LHCN-M2 (cell line): ENCODE results near the gene LRRC32. TPM values are rescaled to one million over a fixed set of nuclear protein-coding genes. Genes with fewer than 3 reads are reported as not detected.

ENCODE experiments used
- DNase-seq: peaks from one replicate; pipeline ENCODE4 v3.0.0-alpha.2; 2012; ENCODE audit warnings: low read depth
- total RNA-seq: library from RNA; depleted of rRNA; stranded (reverse); fragments of >200 nt; gene quantifications from 2 replicates; pipeline ENCODE4 v1.2.3, GENCODE V29; 2014

LRRC32 gene
- total RNA-seq, 1 experiment from 2014 or later, result 0.06 TPM

GRCh38 chr11:76680518-76681425, 10.2 kb upstream of the LRRC32 start:
- peak; percentile 44 for DNase-seq

GRCh38 chr11:76678321-76678720, 7.8 kb upstream of the LRRC32 start:
- no peak for DNase-seq

DNA sequence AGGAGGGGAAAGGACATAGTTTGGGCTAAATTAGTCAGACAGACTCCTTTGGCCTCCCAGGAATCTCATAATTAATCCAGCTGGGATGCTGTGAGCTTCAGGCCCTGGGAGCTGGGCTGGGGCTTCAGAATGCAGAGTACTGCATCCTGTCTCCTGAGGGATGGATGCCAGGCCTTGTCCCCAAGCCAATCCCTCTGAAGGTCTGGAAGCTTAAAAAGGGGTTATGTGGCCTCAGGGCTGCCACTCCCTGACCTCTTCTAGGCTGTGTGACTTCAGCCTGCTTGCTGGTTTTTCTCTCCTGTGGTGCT, 6.9 kb upstream of the LRRC32 start:
- DNase-seq, result no peak

GRCh38 chr11:76676636-76677457, 6.3 kb upstream of the LRRC32 start:
- no peak for DNase-seq

- DNase-seq, result no peak
These were observed 4.2 kb upstream of the LRRC32 start for GRCh38 chr11:76674517-76675400.

DNA sequence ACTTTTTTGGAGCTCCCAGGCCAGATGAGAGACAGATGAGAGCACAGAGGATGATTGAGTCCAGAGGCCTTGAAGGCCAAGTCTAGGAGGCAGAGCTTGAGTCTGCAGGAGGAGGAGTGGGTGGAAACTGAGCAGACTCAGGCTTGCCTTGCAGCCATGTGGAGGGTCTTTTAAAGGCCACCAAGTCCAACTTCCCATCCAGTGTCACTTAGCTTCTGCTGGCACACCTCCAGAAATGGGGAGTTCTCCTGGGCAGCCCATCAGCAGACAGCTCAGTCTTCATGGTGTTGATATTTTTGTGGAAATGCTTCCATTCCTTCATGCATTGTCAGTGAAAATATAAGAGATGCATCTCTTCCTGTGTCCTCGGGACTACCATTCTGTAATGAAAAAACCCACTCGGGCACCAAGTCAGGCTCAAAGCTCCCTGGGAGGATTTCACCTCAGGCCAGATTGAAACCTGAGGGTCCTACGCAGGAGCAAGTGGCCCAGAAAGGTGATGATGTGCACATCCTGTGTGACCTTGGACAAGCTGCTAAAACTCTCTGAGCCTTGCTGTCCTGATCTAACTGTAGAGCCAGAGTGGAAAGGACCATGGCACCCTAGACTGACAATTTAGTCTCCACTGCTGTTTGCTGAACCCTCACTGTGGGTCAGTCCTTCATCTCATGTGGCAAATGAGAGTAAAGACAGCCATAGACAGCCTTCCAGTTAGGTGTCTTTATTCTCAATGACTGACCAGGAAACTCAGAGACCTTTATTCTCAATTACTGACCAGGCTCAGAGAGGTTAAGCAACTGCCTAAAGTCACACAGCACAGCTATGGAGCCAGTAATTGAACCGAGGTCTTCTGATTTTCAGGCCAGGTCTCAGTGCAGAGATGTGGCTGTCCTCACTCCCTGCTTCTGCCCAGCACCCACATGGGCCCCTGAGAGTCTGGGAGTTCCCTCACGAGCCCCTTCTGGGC, 2.9 kb upstream of the LRRC32 start:
- DNase-seq, result no peak

DNA sequence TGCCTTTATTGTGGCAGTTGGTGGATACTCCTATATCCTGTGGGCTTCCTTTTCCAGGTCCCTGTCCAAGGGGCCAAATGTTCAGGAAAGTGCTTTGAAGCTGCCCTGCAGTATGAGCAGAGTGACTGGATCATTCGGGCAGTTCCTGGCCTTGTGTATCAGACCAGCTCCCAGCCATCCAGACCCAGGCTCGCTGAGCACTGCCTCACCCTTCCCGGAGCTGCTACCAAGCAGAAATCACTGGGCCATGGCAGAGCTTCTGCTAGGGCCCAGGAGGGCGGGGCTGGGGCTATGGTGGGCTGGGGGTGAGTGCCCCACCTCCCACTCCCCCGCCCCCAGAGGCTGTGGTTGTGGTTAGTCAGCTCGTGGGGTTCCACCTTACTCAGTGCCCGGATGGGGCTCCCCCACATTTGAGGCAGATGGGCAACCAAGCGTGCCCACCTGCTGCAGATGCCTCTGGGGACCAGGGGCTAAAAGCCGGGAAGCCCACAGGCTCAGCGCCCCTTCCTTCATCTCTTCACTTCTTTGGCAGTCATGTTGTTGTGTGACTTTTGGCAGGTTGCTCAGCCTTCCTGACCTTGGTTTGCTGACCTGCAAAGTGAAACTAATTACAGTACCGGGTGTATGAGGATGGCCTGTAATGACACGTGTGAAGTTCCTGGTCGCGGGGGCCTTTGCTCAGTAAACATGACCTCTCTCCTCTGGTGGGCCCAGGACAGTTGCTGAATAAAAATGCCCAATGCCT, 2.1 kb upstream of the LRRC32 start:
- no peak for DNase-seq

GRCh38 chr11:76671626-76672309, 1.2 kb upstream of the LRRC32 start:
- no peak for DNase-seq

DNA sequence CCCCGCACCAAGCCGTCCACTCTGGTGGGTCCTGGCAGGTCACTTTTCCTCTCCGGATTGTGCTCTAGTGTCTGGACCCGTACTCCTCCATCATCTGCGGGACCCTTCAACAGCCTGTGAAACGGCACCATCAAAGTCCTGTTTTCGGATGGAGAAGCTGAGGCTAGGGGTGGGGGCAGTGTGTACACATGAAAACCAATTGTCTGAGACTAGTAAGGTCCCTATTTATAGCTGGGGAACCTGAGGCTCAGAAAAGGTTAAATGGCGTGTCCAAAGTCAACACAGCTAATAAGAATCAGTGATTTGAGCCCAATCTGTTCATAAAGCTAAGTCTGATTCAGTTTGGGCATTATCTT, 668 bp upstream of the LRRC32 start:
- DNase-seq, result no peak

DNA sequence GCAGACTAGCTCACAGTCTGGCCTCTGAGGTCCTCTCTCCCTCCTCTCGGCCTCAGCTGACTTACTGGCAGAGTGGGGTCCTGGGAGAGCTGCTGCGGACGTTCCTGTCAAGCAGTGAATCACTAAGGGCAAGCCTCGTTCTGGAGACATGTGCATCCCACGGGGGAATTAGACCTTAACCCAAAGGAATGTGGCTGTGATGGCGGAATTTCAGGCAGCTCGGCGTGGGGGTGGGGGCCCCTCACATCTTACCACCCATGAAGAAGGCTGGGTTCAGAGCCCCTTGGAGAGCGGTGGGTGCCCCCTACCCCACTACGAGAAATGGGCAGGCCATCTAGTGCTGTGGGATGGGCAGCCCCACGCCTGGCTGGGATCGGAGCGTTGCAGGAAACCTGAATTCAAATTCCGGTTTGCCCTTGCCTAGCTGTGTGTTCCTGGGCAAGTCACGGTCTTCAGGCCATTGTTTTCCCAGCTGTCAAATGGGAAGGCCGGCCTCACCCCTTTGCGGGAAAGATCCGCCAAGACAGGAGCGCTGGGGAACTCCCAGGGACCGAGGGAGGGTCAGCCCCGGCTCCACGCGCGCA, 554 bp downstream of the LRRC32 start:
- peak; percentile 46 for DNase-seq

- DNase-seq, result no peak
These were observed 2.0 kb downstream of the LRRC32 start for GRCh38 chr11:76668362-76669155.

- DNase-seq, result no peak
These were observed 2.7 kb downstream of the LRRC32 start for GRCh38 chr11:76667856-76668255.

GRCh38 chr11:76667271-76667818, 3.2 kb downstream of the LRRC32 start:
- DNase-seq, result no peak

GRCh38 chr11:76666830-76667229, 3.7 kb downstream of the LRRC32 start:
- no peak for DNase-seq

DNA sequence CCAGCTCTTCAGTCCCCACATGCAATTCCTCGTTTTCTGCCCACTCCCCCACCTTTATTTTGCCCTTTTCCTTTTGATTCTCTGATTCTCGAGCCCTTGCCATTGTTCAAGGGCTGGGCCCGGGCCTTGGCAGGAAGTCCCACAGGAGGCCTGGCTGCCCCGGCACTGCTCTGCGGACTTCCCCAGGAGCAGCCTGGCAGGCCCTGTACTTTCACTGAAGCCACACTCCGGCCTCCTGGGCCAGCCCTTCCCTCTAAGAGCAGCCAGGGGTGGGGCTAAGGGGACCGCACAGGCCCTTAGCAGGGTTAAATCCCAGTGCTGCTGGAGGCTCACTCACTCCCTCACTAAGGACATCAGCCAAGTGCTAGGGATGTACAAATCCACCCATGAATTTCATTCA, 4.1 kb downstream of the LRRC32 start:
- no peak for DNase-seq

GRCh38 chr11:76665921-76666351, 4.6 kb downstream of the LRRC32 start:
- DNase-seq, result no peak

GRCh38 chr11:76665172-76665571, 5.4 kb downstream of the LRRC32 start:
- no peak for DNase-seq

- no peak for DNase-seq
These were observed 5.9 kb downstream of the LRRC32 start for GRCh38 chr11:76664578-76665061.
